HL-60 (cell line): ENCODE measurements around the gene CNTNAP4.

Experiments used
- REST ChIP-seq: IDR thresholded peaks from 2 replicates; pipeline ENCODE4 v1.6.1; 2012; ENCODE audit warnings: low read depth; ENCODE audit not compliant: insufficient replicate concordance
- TF ChIP-seq, protein P1 (sequence below): IDR thresholded peaks from one replicate; pipeline ENCODE4 v1.5.1; 2011; ENCODE audit warnings: low read length, control low read depth, inconsistent platforms; ENCODE audit not compliant: insufficient read depth

GRCh38 chr16:76329106-76329505 lies 51.9 kb downstream of the CNTNAP4 start:
- TF ChIP-seq REST: no peak
- TF ChIP-seq, protein P1, sequence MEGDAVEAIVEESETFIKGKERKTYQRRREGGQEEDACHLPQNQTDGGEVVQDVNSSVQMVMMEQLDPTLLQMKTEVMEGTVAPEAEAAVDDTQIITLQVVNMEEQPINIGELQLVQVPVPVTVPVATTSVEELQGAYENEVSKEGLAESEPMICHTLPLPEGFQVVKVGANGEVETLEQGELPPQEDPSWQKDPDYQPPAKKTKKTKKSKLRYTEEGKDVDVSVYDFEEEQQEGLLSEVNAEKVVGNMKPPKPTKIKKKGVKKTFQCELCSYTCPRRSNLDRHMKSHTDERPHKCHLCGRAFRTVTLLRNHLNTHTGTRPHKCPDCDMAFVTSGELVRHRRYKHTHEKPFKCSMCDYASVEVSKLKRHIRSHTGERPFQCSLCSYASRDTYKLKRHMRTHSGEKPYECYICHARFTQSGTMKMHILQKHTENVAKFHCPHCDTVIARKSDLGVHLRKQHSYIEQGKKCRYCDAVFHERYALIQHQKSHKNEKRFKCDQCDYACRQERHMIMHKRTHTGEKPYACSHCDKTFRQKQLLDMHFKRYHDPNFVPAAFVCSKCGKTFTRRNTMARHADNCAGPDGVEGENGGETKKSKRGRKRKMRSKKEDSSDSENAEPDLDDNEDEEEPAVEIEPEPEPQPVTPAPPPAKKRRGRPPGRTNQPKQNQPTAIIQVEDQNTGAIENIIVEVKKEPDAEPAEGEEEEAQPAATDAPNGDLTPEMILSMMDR: no peak
